WTC11 (cell line): Measurements from ENCODE around the gene LMBR1. TPM values are rescaled to one million over a fixed set of nuclear protein-coding genes. Genes with fewer than 3 reads are reported as not detected.

Source experiments
- ATAC-seq: fragments of 200-7000 bp; cut with Tn5 transposase; 2 replicates; pipeline ENCODE4 v1.10.0; 2021; ENCODE audit warnings: mild to moderate bottlenecking, moderate library complexity
- CTCF ChIA-PET: fragments of 300-600 bp; sonication (Branson Sonifier 250); formaldehyde crosslinking; loops from one replicate; lab custom pipeline; 2021; ENCODE audit warnings: antibody characterized with exemption; lab: Charles Lee
- POLR2A ChIA-PET: fragments of 350-600 bp; sonication (Branson Sonifier 250); formaldehyde crosslinking; loops from one replicate; lab custom pipeline; 2021; ENCODE audit warnings: antibody characterized with exemption; lab: Charles Lee
- DNase-seq: peaks from one replicate; pipeline ENCODE4 v3.0.0; 2021; ENCODE audit warnings: low spot score
- H3K27ac Mint-ChIP-seq: 2 replicates; pipeline ENCODE4 v1.8.0; 2021; ENCODE audit warnings: mixed read lengths
- H3K27me3 Mint-ChIP-seq: 2 replicates; pipeline ENCODE4 v1.8.0; 2021; ENCODE audit warnings: low read depth, mild to moderate bottlenecking, moderate library complexity, mixed read lengths
- H3K36me3 Mint-ChIP-seq: 2 replicates; pipeline ENCODE4 v1.8.0; 2021; ENCODE audit warnings: mixed read lengths
- H3K4me1 Mint-ChIP-seq: 2 replicates; pipeline ENCODE4 v1.8.0; 2022; ENCODE audit warnings: mixed read lengths
- H3K4me3 Mint-ChIP-seq: 2 replicates; pipeline ENCODE4 v1.8.0; 2021; ENCODE audit warnings: mild to moderate bottlenecking, moderate library complexity, mixed read lengths
- H3K9me3 Mint-ChIP-seq: 2 replicates; pipeline ENCODE4 v1.8.0; 2021; ENCODE audit warnings: mixed read lengths
- CBFB ChIP-seq: sonication (generic); formaldehyde crosslinking; IDR thresholded peaks from 2 replicates; pipeline ENCODE4 v1.8.1; 2022; ENCODE audit warnings: mild to moderate bottlenecking, low read depth, missing genetic modification reagents
- ETV6 ChIP-seq: sonication (generic); formaldehyde crosslinking; IDR thresholded peaks from 2 replicates; pipeline ENCODE4 v1.8.1; 2022; ENCODE audit warnings: mild to moderate bottlenecking, missing genetic modification reagents
- FOXJ3 ChIP-seq: sonication (generic); formaldehyde crosslinking; IDR thresholded peaks from 2 replicates; pipeline ENCODE4 v1.9.0; 2021; ENCODE audit warnings: missing genetic modification reagents, mild to moderate bottlenecking, borderline replicate concordance
- KAT7 ChIP-seq: sonication (generic); formaldehyde crosslinking; IDR thresholded peaks from 2 replicates; pipeline ENCODE4 v1.8.1; 2023; ENCODE audit warnings: missing genetic modification reagents, mild to moderate bottlenecking, borderline replicate concordance
- NFE2L1 ChIP-seq: sonication (generic); formaldehyde crosslinking; IDR thresholded peaks from 2 replicates; pipeline ENCODE4 v1.8.1; 2023; ENCODE audit warnings: missing genetic modification reagents
- NFYB ChIP-seq: sonication (generic); formaldehyde crosslinking; conservative IDR thresholded peaks from 2 replicates; pipeline ENCODE4 v1.8.0; 2022; ENCODE audit warnings: low read depth, missing genetic modification reagents
- NR1H2 ChIP-seq: sonication (generic); formaldehyde crosslinking; IDR thresholded peaks from 2 replicates; pipeline ENCODE4 v1.9.0; 2021; ENCODE audit warnings: mild to moderate bottlenecking, moderate library complexity, missing genetic modification reagents
- RELA ChIP-seq: sonication (generic); formaldehyde crosslinking; IDR thresholded peaks from 2 replicates; pipeline ENCODE4 v1.8.1; 2022; ENCODE audit warnings: missing genetic modification reagents, mild to moderate bottlenecking, borderline replicate concordance
- ZNF232 ChIP-seq: sonication (generic); formaldehyde crosslinking; IDR thresholded peaks from 2 replicates; pipeline ENCODE4 v1.8.0; 2022; ENCODE audit warnings: mild to moderate bottlenecking, missing genetic modification reagents
- ZNF263 ChIP-seq: sonication (generic); formaldehyde crosslinking; IDR thresholded peaks from 2 replicates; pipeline ENCODE4 v1.8.1; 2022; ENCODE audit warnings: low read depth, mild to moderate bottlenecking, moderate library complexity, missing genetic modification reagents
- total RNA-seq: library from RNA; stranded (reverse); gene quantifications from 3 replicates; pipeline ENCODE4 v1.2.3, GENCODE V29; 2021
- TF ChIP-seq, protein P1 (sequence below): fragments of 250-450 bp; sonication (Bioruptor Pico); IDR thresholded peaks from 2 replicates; pipeline ENCODE4 v1.9.0; 2021; ENCODE audit warnings: mild to moderate bottlenecking, borderline replicate concordance
- TF ChIP-seq, protein P2 (sequence below): sonication (generic); formaldehyde crosslinking; IDR thresholded peaks from 2 replicates; pipeline ENCODE4 v1.8.1; 2022; ENCODE audit warnings: mild to moderate bottlenecking, moderate library complexity, missing genetic modification reagents
- TF ChIP-seq, protein P3 (sequence below): sonication (generic); formaldehyde crosslinking; IDR thresholded peaks from 2 replicates; pipeline ENCODE4 v1.8.1; 2022; ENCODE audit warnings: mild to moderate bottlenecking, missing genetic modification reagents, moderate library complexity, borderline replicate concordance
- TF ChIP-seq, protein P4 (sequence below): sonication (generic); formaldehyde crosslinking; IDR thresholded peaks from 2 replicates; pipeline ENCODE4 v1.8.0; 2022; ENCODE audit warnings: mild to moderate bottlenecking, missing genetic modification reagents

Gene LMBR1
- total RNA-seq, 1 experiment from 2014 or later = 55.6 TPM

DNA sequence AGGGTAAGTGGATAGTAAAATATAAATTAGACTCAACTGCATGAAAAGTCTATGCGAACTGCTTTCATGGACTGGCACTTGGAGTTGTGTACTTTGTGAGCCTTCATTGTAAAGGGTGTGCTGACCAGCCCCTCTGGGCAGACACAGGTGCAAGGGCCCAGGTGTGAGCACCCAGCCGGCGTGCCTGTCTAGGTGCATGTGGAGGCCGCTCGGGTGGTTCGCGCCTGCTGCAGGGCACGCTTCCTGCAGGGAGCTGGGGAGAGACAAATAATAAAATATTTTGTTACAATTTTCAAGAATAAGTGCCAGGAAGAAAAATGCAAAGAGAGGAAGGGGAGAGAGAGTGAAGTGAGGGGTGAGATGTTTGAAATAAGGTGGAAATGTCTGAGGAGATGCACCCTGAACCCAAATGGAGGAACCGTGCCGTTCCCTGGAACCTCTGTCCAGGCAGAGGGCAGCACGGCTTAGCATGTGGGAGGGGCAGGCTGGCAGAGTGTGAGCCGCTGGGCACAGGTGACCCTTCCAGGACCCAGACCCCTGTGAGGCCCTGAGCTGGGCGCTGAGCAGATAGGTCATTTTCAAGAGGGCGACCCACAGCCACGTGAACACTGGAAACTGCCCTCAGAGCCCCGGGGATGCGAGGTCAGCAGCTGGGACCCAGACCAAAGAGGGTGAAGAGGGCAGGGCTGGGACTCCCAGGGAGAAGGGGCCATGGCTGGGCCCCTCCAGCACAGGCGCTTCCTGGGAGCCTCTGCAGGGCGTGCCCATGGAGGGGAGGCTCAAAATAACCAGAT is 223.8 kb downstream of the LMBR1 start (continued):
- TF ChIP-seq, protein P1, sequence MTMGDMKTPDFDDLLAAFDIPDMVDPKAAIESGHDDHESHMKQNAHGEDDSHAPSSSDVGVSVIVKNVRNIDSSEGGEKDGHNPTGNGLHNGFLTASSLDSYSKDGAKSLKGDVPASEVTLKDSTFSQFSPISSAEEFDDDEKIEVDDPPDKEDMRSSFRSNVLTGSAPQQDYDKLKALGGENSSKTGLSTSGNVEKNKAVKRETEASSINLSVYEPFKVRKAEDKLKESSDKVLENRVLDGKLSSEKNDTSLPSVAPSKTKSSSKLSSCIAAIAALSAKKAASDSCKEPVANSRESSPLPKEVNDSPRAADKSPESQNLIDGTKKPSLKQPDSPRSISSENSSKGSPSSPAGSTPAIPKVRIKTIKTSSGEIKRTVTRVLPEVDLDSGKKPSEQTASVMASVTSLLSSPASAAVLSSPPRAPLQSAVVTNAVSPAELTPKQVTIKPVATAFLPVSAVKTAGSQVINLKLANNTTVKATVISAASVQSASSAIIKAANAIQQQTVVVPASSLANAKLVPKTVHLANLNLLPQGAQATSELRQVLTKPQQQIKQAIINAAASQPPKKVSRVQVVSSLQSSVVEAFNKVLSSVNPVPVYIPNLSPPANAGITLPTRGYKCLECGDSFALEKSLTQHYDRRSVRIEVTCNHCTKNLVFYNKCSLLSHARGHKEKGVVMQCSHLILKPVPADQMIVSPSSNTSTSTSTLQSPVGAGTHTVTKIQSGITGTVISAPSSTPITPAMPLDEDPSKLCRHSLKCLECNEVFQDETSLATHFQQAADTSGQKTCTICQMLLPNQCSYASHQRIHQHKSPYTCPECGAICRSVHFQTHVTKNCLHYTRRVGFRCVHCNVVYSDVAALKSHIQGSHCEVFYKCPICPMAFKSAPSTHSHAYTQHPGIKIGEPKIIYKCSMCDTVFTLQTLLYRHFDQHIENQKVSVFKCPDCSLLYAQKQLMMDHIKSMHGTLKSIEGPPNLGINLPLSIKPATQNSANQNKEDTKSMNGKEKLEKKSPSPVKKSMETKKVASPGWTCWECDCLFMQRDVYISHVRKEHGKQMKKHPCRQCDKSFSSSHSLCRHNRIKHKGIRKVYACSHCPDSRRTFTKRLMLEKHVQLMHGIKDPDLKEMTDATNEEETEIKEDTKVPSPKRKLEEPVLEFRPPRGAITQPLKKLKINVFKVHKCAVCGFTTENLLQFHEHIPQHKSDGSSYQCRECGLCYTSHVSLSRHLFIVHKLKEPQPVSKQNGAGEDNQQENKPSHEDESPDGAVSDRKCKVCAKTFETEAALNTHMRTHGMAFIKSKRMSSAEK (CRISPR knock-in tag) = no peak

DNA sequence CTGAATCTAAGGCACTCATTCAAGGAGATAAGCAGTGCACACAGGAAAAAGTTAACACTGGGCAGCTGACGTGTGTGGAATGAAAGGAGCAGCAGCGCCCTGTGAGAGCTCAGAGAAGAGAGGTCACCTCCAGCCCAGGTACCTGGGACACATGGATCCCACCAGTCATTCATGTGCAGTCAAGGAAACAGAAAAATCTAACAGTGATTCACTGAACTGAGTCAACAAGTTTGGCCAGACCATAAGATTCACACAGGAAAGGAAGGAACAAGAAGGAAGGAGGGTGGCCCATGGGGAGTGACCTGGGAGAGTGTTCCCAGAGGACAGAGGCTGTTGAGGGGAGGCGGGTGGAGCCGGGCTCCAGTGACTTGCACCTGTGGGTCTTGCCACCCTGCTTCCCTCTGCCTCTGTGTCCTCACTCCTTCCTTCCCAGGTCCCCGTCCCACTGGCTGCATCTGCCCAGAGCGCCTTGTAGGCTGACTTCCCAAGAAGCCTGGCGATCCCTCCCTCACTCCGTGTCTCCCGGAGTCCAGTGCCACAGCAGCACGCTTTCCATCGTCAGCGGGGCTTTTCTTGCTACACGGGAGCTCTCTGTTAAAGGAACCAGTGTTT is 224.7 kb downstream of the LMBR1 start:
- DNase-seq = no peak
- Mint-ChIP-seq H3K36me3 (0 out of 2 replicates have a peak, but pooled peaks cover 4% of the 10 kb centered on the region), H3K9me3 (no peaks in the 10 kb centered on the region), H3K4me3 (no peak overlapping the region), H3K4me1 (peaks cover 33% of the 10 kb centered on the region), H3K27ac (peak overlapping the region; percentile 75; the same call in 1 of the 2 replicates), H3K27me3 (peaks cover 8% of the 10 kb centered on the region)
- CTCF ChIA-PET = interaction anchor here (0.5 to 2.2 kb wide), 2 partner anchors 41 to 86 kb away, joined by 4 to 10 read pairs; no protein-coding TSS in a partner anchor
- POLR2A ChIA-PET = no interaction called here
- no peak for ATAC-seq
- TF ChIP-seq, protein P2, sequence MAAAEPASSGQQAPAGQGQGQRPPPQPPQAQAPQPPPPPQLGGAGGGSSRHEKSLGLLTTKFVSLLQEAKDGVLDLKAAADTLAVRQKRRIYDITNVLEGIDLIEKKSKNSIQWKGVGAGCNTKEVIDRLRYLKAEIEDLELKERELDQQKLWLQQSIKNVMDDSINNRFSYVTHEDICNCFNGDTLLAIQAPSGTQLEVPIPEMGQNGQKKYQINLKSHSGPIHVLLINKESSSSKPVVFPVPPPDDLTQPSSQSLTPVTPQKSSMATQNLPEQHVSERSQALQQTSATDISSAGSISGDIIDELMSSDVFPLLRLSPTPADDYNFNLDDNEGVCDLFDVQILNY (CRISPR knock-in tag) = no peak
- no peak for TF ChIP-seq ZNF232 (CRISPR knock-in tag)
- no peak for TF ChIP-seq KAT7 (CRISPR knock-in tag)
- no peak for TF ChIP-seq NFYB (CRISPR knock-in tag)
- TF ChIP-seq CBFB (CRISPR knock-in tag) = no peak
- no peak for TF ChIP-seq FOXJ3 (CRISPR knock-in tag)
- TF ChIP-seq ETV6 (CRISPR knock-in tag) = no peak
- TF ChIP-seq, protein P3, sequence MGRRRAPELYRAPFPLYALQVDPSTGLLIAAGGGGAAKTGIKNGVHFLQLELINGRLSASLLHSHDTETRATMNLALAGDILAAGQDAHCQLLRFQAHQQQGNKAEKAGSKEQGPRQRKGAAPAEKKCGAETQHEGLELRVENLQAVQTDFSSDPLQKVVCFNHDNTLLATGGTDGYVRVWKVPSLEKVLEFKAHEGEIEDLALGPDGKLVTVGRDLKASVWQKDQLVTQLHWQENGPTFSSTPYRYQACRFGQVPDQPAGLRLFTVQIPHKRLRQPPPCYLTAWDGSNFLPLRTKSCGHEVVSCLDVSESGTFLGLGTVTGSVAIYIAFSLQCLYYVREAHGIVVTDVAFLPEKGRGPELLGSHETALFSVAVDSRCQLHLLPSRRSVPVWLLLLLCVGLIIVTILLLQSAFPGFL (CRISPR knock-in tag) = no peak
- TF ChIP-seq, protein P4, sequence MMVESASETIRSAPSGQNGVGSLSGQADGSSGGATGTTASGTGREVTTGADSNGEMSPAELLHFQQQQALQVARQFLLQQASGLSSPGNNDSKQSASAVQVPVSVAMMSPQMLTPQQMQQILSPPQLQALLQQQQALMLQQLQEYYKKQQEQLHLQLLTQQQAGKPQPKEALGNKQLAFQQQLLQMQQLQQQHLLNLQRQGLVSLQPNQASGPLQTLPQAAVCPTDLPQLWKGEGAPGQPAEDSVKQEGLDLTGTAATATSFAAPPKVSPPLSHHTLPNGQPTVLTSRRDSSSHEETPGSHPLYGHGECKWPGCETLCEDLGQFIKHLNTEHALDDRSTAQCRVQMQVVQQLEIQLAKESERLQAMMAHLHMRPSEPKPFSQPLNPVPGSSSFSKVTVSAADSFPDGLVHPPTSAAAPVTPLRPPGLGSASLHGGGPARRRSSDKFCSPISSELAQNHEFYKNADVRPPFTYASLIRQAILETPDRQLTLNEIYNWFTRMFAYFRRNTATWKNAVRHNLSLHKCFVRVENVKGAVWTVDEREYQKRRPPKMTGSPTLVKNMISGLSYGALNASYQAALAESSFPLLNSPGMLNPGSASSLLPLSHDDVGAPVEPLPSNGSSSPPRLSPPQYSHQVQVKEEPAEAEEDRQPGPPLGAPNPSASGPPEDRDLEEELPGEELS (CRISPR knock-in tag) = no peak
- TF ChIP-seq NFE2L1 (CRISPR knock-in tag) = no peak
- no peak for TF ChIP-seq ZNF263
- no peak for TF ChIP-seq NR1H2 (CRISPR knock-in tag)
- no peak for TF ChIP-seq RELA (CRISPR knock-in tag)
